RWPE1 (cell line): ENCODE data around the gene LDLRAD4.
"Not testable (repeated sequence)": the region's sequence is repeated elsewhere in the genome, so short reads cannot be mapped to it uniquely, and the experiment has no call there.

Experiments
- CTCF ChIA-PET: fragments of 350-600 bp; sonication (Branson Sonifier 250); formaldehyde crosslinking; extraction: SDS; loops from one replicate; lab custom pipeline; 2021; lab: Yijun Ruan, JAX
- POLR2A ChIA-PET: fragments of 400-600 bp; formaldehyde crosslinking; extraction: SDS; loops from one replicate; lab custom pipeline; 2020; ENCODE audit warnings: antibody characterized with exemption; ENCODE audit not compliant: low non-redundant PET; lab: Yijun Ruan, JAX
- DNase-seq: peaks from one replicate; pipeline ENCODE4 v3.0.0; 2012; ENCODE audit warnings: low spot score
- H3K27ac ChIP-seq: fragments of 450-650 bp; 2 replicates; pipeline ENCODE4 v1.5.1; 2017
- CTCF ChIP-seq: fragments of 450-650 bp; conservative IDR thresholded peaks from 2 replicates; pipeline ENCODE4 v1.5.1; 2017; ENCODE audit warnings: low read depth, mild to moderate bottlenecking

Gene LDLRAD4

GRCh38 chr18:13606604-13607254 is 388.2 kb downstream of the LDLRAD4 start:
- ChIA-PET POLR2A (no interaction called here), CTCF (no interaction called here)
- no peak for TF ChIP-seq CTCF
- H3K27ac ChIP-seq = no peak overlapping the region
- DNase-seq = no peak

- POLR2A ChIA-PET = interaction anchor here (0.6 kb wide), 1 partner anchor 384 kb away, joined by 5 read pairs; no protein-coding TSS in a partner anchor
Observed at GRCh38 chr18:13608024-13608562, 389.5 kb downstream of the LDLRAD4 start.

GRCh38 chr18:13608791-13609532 is 390.4 kb downstream of the LDLRAD4 start:
- ChIA-PET CTCF (no interaction called here), POLR2A (no interaction called here)
- no peak overlapping the region for H3K27ac ChIP-seq
- no peak for DNase-seq
- no peak for TF ChIP-seq CTCF

More at GRCh38 chr18:13608024-13608562, 389.5 kb downstream of the LDLRAD4 start:
- CTCF ChIA-PET, H3K27ac ChIP-seq, DNase-seq: not testable (repeated sequence)

GRCh38 chr18:13610555-13611141 is 392.1 kb downstream of the LDLRAD4 start:
- CTCF ChIA-PET = no interaction called here
- H3K27ac ChIP-seq = no peak overlapping the region
- TF ChIP-seq CTCF = no peak
- no peak for DNase-seq
- POLR2A ChIA-PET = no interaction called here

GRCh38 chr18:13611142-13611600 is 392.6 kb downstream of the LDLRAD4 start:
- ChIA-PET POLR2A (no interaction called here), CTCF (no interaction called here)
- no peak for TF ChIP-seq CTCF
- no peak for DNase-seq
- H3K27ac ChIP-seq = no peak overlapping the region

- TF ChIP-seq CTCF = no peak
- ChIA-PET CTCF (interaction anchor here (1.1 kb wide), 1 partner anchor 49 kb away, joined by 4 read pairs; no protein-coding TSS in a partner anchor), POLR2A (no interaction called here)
- no peak for DNase-seq
- H3K27ac ChIP-seq = no peak overlapping the region
Observed at GRCh38 chr18:13611601-13612195, 393.1 kb downstream of the LDLRAD4 start.
